HL-60/S4 treated with phorbol 12-myristate 13-acetate at 8.2 ng/mL for 4 days and 3 days (cell line): ENCODE results near the gene TSNAX.

Experiments
- in situ Hi-C: fragments of 300-500 bp; cut with MboI; formaldehyde crosslinking; loops from 2 replicates; pipeline ENCODE4 v1.15.0; 2022; ENCODE audit warnings: low sequenced_read_pairs

The TSNAX gene

GRCh38 chr1:231600458-231600976 is 72.0 kb downstream of the TSNAX start:
- in situ Hi-C loops = no loop called here

GRCh38 chr1:231601824-231602672 is 73.6 kb downstream of the TSNAX start:
- in situ Hi-C loops = no loop called here

GRCh38 chr1:231602673-231602984 is 74.2 kb downstream of the TSNAX start:
- in situ Hi-C loops = no loop called here

- in situ Hi-C loops = no loop called here
Measured at GRCh38 chr1:231603598-231604275, 75.3 kb downstream of the TSNAX start.

GRCh38 chr1:231604276-231604621 is 75.8 kb downstream of the TSNAX start:
- in situ Hi-C loops = no loop called here

- in situ Hi-C loops = no loop called here
Measured at GRCh38 chr1:231605149-231606100, 77.0 kb downstream of the TSNAX start.

GRCh38 chr1:231606712-231607111 is 78.2 kb downstream of the TSNAX start:
- in situ Hi-C loops = no loop called here

- in situ Hi-C loops = no loop called here
Measured at GRCh38 chr1:231610388-231610787, 81.9 kb downstream of the TSNAX start.

- in situ Hi-C loops = no loop called here
Measured at GRCh38 chr1:231611111-231611510, 82.6 kb downstream of the TSNAX start.

- in situ Hi-C loops = no loop called here
Measured at GRCh38 chr1:231611851-231612250, 83.4 kb downstream of the TSNAX start.

- in situ Hi-C loops = no loop called here
Measured at GRCh38 chr1:231612393-231613089, 84.1 kb downstream of the TSNAX start.

- in situ Hi-C loops = no loop called here
Measured at GRCh38 chr1:231613419-231614349, 85.2 kb downstream of the TSNAX start.
